ENCODE results near the gene RNF214.

- no peak for TF ChIP-seq CTCF (conservative IDR thresholded peaks at IDR 0.05; ENCODE audit: low read length)
- TF ChIP-seq EZH2phosphoT487 (IDR thresholded peaks at IDR 0.05; ENCODE audit: borderline replicate concordance): no peak
Observed at GRCh38 chr11:117328375-117329010, 96.0 kb downstream of the RNF214 start.
